Lower lobe of right lung (tissue), 2 donors: ENCODE data around the gene PTGS2. TPM values are rescaled to one million over a fixed set of nuclear protein-coding genes. Genes with fewer than 3 reads are reported as not detected.

Source experiments
- ATAC-seq, 2 donors: fragments of 200-7000 bp; cut with Tn5 transposase; one replicate each; pipeline ENCODE4 v1.9.1; 2020 to 2022; ENCODE audit warnings: mild to moderate bottlenecking in 2 of 2, moderate library complexity in 2 of 2
- DNase-seq: peaks from one replicate; pipeline ENCODE4 v3.0.0-alpha.2; 2020
- H3K27ac ChIP-seq: fragments of 200-600 bp; one replicate; pipeline ENCODE4 v1.8.0; 2022
- H3K27me3 ChIP-seq: fragments of 200-600 bp; one replicate; pipeline ENCODE4 v1.8.0; 2022; ENCODE audit warnings: low read depth
- H3K36me3 ChIP-seq: fragments of 200-600 bp; one replicate; pipeline ENCODE4 v1.8.0; 2022; ENCODE audit warnings: mild to moderate bottlenecking
- H3K4me1 ChIP-seq: fragments of 200-600 bp; one replicate; pipeline ENCODE4 v1.8.0; 2022
- H3K4me3 ChIP-seq: fragments of 200-600 bp; one replicate; pipeline ENCODE4 v1.8.0; 2022; ENCODE audit warnings: mild to moderate bottlenecking
- H3K9me3 ChIP-seq: fragments of 200-600 bp; one replicate; pipeline ENCODE4 v1.8.0; 2022
- CTCF ChIP-seq: fragments of 200-600 bp; IDR thresholded peaks from one replicate; pipeline ENCODE4 v1.8.0; 2022; ENCODE audit warnings: antibody characterized with exemption, mild to moderate bottlenecking
- intact Hi-C: fragments of 100-400 bp; cut with DNase I; formaldehyde crosslinking; loops from one replicate; pipeline ENCODE4 v1.11.0; 2022
- long read RNA-seq: library from polyadenylated mRNA; unstranded; transcript quantifications from one replicate; pipeline ENCODE4 v2.0.0, GENCODE V29; 2021
- total RNA-seq: library from RNA; stranded (reverse); fragmentation: NEBNext Ultra II Directional; extraction: Animal tissue kit (Norgen Biotek cat#: 25700); gene quantifications from one replicate; pipeline ENCODE4 v1.2.1, GENCODE V29; 2021
- donor health status: DM: no; HTN: yes; CAD: no; lungs with severe emphysema.

The PTGS2 gene
- total RNA-seq: 15.5 TPM
- long read RNA-seq, full-length matches to known transcripts: 4 of 5 reads
- long read RNA-seq, partial matches to known transcripts: 0 of 5 reads
- long read RNA-seq, other reads (novel, unspliced or antisense): 1 of 5 reads

DNA sequence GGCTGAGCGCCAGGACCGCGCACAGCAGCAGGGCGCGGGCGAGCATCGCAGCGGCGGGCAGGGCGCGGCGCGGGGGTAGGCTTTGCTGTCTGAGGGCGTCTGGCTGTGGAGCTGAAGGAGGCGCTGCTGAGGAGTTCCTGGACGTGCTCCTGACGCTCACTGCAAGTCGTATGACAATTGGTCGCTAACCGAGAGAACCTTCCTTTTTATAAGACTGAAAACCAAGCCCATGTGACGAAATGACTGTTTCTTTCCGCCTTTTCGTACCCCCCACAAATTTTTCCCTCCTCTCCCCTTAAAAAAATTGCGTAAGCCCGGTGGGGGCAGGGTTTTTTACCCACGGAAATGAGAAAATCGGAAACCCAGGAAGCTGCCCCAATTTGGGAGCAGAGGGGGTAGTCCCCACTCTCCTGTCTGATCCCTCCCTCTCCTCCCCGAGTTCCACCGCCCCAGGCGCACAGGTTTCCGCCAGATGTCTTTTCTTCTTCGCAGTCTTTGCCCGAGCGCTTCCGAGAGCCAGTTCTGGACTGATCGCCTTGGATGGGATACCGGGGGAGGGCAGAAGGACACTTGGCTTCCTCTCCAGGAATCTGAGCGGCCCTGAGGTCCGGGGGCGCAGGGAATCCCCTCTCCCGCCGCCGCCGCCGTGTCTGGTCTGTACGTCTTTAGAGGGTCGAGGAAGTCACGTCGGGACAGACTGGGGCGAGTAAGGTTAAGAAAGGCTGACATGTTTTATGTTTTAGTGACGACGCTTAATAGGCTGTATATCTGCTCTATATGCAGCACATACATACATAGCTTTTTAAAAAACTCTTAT is at the start of gene PTGS2:
TSS of gene PTGS2 (minus strand) at position 179 of the 817 bp plus-strand sequence. CDS start at position 46, 133 bp downstream.
- Histone ChIP-seq H3K27me3 (no peaks in the 10 kb centered on the region), H3K27ac (peak within 1 kb of the TSS; percentile 92), H3K9me3 (no peaks in the 10 kb centered on the region), H3K4me3 (peak within 1 kb of the TSS; percentile 68), H3K36me3 (peaks cover 26% of the 10 kb centered on the region), H3K4me1 (peaks cover 8% of the 10 kb centered on the region)
- ATAC-seq (peak; percentile 98 to 99), DNase-seq (peak; percentile 91)
- TF ChIP-seq CTCF: peak; percentile 56
- intact Hi-C loops: no loop called here

- DNase-seq (no peak), ATAC-seq (no peak)
- H3K4me1 ChIP-seq: no peaks in the 10 kb centered on the region
- TF ChIP-seq CTCF: peak; percentile 56
- no peaks in the 10 kb centered on the region for H3K27me3 ChIP-seq
- H3K27ac ChIP-seq: no peak overlapping the region
- H3K9me3 ChIP-seq: no peaks in the 10 kb centered on the region
- intact Hi-C loops: no loop called here
- no peaks in the 10 kb centered on the region for H3K36me3 ChIP-seq
- no peak overlapping the region for H3K4me3 ChIP-seq
Observed at GRCh38 chr1:186722711-186723309, 42.6 kb upstream of the PTGS2 start.

DNA sequence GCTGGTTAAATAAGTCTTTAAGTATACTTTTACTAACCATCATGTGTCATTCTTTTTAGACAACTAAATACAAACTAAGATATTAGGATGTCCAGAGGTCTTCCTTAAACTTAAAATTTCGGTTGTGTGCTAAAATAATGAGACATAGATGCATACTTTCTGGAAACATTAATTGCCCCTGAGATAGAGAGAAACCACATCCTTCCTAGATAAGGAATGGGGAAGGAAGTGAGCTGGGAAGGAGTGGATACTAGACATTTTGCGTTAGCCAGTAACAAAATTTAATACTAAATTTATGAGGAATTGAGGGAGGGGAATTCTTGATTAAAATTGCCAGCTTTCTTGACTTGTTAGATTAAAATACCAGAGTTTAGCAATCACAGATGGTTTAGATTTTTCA is 37.1 kb upstream of the PTGS2 start:
- H3K9me3 ChIP-seq: no peaks in the 10 kb centered on the region
- intact Hi-C loops: no loop called here
- H3K27me3 ChIP-seq: no peaks in the 10 kb centered on the region
- H3K36me3 ChIP-seq: no peaks in the 10 kb centered on the region
- TF ChIP-seq CTCF: no peak
- H3K4me1 ChIP-seq: no peaks in the 10 kb centered on the region
- DNase-seq (no peak), ATAC-seq (no peak)
- no peak overlapping the region for H3K4me3 ChIP-seq
- H3K27ac ChIP-seq: no peak overlapping the region

DNA sequence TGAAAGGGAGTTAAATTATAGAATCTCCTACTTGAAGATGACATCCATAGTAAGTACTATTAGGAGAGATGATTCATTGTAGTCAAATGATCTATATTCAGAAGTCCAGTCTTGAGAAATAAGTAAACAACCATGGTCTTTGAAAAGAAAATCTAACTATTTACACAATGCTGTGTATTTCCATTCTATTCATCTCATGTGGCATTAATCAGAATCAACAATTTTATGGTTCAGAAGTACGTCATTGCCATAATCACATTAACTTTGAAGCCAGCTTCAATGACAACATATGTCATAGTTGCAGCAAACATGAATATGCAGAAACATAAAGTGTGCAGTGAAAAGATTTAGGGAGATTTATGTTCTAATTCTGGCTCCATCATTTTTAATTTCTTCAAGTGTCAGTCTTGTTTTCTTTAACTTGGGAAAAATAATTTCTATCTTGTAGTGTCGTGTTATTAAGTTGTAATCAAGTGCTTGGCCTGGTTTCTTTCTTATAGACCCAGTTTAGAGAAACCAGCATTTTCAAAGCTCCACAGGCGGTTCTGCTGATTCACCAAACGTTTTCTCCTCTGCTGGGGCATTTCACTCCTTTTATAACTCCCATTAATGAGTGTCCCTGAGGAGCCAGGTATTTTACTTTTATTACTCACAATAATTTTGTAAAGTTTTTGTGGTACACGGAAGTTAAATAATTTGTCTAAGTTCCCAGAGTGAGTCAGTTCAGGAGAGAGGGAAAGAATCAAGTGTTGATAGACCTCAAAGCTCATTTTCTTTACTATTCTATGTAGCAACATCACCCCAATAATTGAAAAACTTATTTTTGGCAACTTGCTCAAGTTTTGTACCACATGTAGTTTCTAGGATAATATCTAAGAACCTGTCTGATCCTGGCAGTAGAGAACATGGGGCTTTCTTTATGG is 35.9 kb upstream of the PTGS2 start:
- Histone ChIP-seq H3K36me3 (no peaks in the 10 kb centered on the region), H3K27ac (no peak overlapping the region), H3K4me3 (no peak overlapping the region), H3K9me3 (no peaks in the 10 kb centered on the region), H3K4me1 (no peaks in the 10 kb centered on the region), H3K27me3 (no peaks in the 10 kb centered on the region)
- no peak for TF ChIP-seq CTCF
- intact Hi-C loops: no loop called here
- no peak for ATAC-seq
- DNase-seq: no peak

GRCh38 chr1:186710696-186711095 is 30.5 kb upstream of the PTGS2 start:
- H3K4me3 ChIP-seq: no peak overlapping the region
- no peak overlapping the region for H3K27ac ChIP-seq
- intact Hi-C loops: no loop called here
- DNase-seq (no peak), ATAC-seq (no peak)
- no peaks in the 10 kb centered on the region for H3K9me3 ChIP-seq
- H3K4me1 ChIP-seq: no peaks in the 10 kb centered on the region
- H3K36me3 ChIP-seq: no peaks in the 10 kb centered on the region
- TF ChIP-seq CTCF: no peak
- H3K27me3 ChIP-seq: no peaks in the 10 kb centered on the region
